GM21723 (cell line): ENCODE results near the gene SPEF2.

Experiments used
- ATAC-seq: cut with Tn5 transposase; IDR thresholded peaks from one replicate; pipeline ENCODE4 v1.9.1; 2021; ENCODE audit warnings: mild to moderate bottlenecking, moderate library complexity; ENCODE audit not compliant: unreplicated experiment

Gene SPEF2, protein sequence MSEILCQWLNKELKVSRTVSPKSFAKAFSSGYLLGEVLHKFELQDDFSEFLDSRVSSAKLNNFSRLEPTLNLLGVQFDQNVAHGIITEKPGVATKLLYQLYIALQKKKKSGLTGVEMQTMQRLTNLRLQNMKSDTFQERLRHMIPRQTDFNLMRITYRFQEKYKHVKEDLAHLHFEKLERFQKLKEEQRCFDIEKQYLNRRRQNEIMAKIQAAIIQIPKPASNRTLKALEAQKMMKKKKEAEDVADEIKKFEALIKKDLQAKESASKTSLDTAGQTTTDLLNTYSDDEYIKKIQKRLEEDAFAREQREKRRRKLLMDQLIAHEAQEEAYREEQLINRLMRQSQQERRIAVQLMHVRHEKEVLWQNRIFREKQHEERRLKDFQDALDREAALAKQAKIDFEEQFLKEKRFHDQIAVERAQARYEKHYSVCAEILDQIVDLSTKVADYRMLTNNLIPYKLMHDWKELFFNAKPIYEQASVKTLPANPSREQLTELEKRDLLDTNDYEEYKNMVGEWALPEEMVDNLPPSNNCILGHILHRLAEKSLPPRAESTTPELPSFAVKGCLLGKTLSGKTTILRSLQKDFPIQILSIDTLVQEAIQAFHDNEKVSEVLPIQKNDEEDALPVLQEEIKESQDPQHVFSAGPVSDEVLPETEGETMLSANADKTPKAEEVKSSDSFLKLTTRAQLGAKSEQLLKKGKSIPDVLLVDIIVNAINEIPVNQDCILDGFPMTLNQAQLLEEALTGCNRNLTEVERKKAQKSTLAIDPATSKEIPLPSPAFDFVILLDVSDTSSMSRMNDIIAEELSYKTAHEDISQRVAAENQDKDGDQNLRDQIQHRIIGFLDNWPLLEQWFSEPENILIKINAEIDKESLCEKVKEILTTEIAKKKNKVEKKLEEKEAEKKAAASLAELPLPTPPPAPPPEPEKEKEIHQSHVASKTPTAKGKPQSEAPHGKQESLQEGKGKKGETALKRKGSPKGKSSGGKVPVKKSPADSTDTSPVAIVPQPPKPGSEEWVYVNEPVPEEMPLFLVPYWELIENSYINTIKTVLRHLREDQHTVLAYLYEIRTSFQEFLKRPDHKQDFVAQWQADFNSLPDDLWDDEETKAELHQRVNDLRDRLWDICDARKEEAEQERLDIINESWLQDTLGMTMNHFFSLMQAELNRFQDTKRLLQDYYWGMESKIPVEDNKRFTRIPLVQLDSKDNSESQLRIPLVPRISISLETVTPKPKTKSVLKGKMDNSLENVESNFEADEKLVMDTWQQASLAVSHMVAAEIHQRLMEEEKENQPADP (N-terminal part only)

DNA sequence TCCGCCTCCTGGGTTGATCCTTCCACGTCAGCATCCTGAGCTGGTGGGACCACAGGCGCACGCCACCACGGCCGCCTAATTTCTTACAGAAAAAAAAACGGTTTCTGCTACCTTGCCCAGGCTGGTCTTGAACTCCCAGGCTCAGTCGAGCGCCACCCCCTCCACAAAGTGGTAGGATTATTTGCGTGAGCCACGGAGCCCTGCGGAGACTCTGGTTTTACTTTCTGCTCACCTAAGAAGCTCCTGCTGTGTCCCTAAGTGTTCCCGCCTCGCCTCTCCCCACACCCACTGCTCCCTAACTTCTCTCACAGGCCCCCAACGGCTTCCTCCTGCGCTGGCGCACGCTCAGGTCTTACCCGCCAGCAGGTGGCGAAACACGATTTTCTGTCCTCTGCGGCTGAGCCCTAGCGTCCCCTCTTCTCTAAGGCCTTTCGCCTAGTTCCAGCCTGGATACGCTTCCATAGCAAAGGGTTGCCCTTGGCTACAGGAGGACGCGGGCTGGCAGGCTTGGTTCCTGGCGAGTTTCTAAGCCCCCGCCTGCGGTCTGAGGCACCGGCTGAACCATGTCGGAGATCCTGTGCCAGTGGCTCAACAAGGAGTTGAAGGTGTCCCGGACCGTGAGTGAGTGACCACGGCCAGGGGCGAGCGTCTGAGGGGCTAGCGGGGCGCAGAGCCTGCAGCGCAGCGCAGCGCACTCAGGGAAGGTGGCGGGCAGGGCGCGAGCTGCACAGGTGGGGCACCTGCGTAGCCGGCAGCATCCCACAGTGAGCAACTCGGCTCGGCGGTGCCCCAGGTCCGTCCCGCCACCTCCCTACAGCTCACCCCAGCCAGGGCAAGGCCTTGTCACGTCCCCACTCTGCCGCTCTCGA lies at the start of gene SPEF2:
SPEF2 (plus strand) TSS at position 429 of the 869 bp plus-strand sequence; CDS start at position 564, 135 bp downstream.
- peak; percentile 95 for ATAC-seq

DNA sequence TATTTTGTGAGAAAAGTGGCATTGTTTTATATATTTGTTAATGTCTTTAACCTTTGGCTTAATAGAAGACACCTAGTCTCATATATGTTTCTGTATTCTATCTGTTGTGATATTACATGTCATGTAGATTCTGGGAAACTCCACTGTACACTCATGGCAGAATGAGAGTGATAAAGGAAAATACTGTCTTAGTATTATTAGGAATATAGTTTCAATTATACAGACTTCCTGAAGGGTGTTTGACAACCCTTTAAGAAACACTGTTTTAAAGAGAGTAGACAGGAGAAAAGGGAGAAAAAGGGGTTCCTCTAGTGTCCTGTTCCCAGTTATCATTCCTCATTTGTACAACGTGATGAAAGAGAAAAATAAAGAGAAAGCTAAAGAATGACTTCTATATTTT lies 42.1 kb upstream of the SPEF2 start:
- no peak for ATAC-seq

DNA sequence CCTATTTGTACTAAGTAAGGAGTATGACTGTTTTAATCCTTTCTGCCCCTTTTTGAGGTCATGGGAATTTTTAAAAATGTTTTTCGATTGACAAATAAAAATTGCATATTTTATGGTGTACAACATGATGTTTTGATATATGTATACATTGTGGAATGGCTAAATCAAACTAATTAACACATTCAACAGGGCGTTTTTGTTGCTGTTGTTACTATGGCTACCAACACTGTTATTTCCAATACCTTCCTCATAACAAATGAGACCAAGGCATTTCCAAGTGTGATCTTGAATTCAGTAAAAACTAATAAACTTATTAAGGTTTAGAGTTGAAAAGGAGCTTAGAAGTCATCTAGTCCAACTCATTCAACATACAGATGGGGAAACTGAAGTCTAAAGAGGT lies 30.2 kb upstream of the SPEF2 start:
- ATAC-seq: no peak

DNA sequence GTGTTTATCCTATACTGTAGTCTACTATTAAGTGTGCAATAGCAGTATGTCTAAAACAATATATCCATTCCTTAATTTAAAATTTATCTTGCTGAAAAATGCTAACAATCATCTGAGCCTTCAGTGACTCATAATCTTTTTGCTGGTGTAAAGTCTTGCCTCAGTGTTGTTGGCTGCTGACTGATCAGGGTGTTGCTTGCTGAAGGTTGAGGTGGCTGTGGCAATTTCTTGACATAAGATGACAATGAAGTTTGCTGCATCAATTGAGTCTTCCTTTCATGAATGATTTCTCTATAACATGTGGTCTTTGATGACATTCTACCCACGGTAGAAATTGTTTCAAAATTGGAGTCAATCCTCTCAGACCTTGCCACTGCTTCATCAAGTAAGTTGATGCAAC lies 24.3 kb upstream of the SPEF2 start:
- ATAC-seq: no peak

DNA sequence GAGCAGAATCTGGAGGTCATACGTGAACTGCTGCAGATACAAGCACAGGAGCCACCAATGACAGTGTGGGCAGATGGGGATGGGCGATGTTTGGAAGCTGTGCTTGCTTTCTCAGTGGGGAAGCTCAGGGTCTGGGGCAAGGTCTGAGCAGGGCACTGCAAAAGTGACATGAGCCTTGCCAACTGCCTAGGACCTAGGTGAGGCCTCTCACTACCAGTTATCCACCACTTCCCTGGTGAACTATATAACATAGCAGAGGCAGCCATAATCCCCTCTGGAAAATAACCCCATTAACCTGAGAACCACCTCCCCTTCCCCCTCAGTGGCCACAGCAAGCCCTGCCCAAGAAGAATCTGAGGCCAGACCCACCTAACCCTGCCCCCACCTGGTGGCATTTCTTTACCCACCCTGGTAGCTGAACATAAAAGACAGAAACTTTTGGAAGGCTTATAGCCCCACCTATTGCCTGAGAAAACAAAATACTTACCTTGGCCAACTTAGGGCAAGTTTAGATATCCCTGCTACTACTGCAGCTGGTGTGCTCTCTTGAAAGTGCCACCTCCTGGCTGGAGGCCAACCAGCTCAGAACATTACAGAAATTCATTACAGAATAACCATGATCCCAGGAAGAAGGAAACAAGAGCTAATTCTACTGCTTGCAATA lies 18.8 kb upstream of the SPEF2 start:
- ATAC-seq: no peak

DNA sequence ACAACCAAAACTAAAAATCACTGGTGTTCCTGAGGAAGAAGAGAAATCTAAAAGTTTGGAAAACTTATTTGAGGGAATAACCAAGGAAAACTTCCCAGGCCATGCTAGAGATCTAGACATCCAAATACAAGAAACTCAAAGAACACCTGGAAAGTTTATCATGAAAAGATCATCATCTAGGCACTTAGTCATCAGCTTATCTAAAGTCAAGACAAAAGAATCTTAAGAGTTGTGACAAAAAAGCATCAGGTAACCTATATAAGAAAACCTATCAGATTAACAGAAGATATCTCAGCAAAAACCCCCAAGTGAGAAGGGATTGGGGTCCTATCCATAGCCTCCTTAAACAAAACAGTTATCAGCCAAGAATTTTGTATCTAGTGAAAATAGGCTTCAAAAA lies 17.1 kb upstream of the SPEF2 start:
- no peak for ATAC-seq

DNA sequence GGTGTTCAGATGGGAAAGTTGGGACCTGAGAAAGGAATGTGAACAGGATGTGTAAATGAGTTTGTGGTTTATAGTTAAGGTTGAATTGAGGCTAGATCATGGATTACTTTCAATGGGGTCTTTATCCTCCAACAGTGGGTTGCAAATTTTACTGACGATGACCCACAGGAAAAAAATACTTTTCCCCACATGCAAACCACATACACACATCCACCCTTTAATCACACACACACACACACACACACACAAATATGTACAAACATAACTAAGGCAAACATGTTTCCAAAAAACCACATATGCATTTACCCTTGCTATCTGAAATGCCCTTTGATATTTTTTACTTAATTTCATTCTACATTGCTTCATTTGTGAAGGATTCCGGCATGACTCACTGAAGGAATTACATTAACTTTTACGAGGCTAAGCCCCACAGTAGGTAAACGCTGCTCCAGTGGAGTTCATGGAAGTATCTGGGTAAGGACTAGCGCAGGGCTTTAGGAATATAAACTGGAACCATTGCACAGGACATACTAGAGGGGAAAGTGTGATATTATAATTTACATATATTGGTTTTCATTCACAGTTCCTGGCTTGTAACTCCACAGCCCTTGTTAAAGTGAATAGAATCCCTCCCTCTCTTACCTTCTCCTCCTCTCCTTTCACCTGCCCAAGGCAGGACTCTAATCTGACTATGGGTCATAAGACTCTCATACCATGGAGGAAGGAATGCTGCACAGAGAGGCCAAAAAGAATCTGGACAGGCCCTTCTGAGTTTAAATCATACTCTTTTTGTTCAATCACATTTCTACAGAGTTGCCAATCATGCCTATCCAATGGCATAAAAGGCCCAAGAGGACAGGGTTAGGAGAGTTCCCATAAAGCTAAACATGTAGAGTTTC lies 8.5 kb upstream of the SPEF2 start:
- no peak for ATAC-seq

DNA sequence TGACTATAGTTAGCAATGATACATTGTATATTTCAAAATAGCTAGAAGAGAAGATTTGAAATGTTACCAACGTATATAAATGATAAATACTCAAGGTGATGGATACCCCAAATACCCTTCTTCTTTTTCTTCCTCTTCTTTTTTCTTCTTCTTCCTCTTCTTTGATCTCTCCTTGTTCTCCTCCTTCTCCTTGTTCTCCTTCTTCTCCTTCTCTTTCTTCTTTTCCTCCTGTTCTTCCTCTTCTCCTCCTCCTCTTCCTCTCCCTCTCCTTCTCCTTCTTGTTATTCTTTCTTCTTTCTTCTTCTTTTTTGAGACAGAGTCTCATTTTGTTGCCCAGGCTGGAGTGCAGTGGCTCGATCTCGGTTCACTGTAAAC lies 616 bp upstream of the SPEF2 start:
- ATAC-seq: no peak

DNA sequence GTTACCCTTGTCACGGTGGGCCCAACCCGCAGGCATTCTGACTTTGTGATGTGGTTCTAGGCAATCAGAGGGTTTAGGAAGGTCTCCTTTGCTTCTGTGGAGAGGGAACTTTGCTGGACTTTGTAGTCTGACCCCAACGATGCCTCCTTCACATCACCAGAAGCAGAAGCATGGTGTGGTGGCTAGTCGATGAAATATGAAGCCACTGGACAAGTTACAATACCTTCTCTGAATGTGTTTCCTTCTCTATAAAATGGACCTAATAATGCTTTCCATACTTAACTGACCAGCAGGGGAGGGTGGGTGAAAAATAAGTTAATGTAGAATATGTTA lies 607 bp downstream of the SPEF2 start:
- no peak for ATAC-seq

DNA sequence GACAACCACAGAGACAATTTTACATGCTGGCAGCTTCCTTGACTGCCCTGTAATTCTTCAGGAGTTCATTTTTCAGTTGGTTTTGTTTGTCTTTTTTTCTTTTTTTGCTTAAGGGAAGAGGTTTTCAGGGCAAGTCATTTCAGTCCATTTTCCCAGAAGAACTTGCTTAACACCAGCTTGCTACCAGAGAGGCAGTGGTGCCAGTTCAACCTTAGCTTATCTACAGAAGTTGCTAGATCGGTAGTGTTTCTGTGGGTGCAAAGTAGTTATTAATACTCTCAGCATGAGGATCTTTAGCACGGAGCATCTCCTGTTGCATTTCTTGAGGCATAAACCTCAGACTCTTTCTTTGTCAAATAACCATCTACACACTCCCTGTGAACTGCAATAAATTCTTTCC lies 1.1 kb downstream of the SPEF2 start:
- ATAC-seq: no peak

DNA sequence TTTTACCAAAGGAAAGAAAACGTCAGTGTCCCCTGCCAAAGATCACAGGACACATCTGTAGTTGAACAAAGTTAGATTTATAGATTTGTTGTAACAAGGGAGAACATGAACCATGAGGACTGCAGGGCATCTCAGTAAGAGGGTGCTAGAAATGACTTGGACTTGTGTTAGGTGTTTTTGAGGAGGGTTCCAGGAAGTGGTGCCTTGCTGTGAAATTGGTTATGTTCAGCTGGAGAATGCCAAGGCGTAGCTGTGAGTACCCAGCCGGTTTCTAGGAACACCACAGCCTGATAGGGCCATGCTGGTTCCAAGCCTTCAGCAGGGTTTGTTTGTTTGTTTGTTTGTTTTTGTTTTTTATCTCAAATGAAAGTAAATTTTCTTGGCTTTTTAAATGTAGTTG lies 5.3 kb downstream of the SPEF2 start:
- ATAC-seq: no peak

DNA sequence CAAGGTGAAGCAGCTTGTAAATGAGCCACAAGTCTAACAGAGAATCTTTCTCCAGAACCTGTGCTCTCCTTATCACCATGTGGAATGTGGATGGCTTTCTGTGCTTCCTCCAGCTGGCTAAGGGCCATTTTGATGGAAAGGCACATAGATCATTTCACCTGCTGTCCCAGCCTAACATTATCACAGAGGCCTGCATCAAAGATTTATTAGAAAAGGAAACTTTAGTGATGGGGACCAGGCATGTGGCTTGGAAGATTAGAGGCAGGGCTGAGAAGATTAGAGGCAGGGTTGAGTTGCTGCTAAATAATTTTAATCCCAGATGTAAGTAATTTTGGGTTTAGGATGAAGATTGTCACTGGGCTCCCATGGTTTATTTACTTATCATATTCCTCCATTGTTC lies 6.3 kb downstream of the SPEF2 start:
- ATAC-seq: no peak

DNA sequence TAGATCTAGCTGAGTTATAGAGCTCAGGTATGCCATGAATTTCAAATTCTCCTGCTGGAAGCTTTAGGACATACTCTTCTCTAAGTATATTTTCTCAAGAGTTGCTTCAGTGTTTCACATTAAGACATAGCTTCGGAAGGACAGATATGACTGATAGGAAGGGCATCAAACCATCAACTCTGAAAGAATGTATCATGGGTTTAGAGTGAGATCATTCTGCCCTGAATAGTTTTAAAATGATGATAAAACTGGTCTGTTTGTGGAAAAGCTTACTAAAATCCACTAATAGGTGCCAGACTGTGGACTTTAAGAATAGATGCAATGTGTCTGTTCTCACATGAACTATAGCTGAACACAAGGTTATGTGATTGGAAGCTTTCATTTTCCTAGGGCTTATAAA lies 8.4 kb downstream of the SPEF2 start:
- ATAC-seq: no peak

DNA sequence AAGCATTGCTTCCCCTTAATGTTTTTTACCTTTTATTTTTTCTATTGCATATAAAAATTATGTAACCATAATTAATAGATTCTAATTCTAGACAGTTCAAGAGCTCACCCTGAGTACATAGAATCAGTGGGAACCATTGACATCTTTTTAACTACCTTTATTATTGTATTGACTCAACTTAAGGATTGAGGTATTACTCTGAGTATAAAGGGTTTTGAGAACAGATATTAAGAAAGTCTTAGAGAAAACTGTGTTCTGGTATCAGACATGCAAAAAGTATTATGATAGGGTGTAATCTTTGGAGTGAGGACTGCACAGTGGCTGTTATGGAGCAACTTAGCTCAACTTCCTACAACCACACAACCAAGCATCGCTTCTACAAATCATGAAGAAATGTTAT lies 8.9 kb downstream of the SPEF2 start:
- ATAC-seq: no peak

DNA sequence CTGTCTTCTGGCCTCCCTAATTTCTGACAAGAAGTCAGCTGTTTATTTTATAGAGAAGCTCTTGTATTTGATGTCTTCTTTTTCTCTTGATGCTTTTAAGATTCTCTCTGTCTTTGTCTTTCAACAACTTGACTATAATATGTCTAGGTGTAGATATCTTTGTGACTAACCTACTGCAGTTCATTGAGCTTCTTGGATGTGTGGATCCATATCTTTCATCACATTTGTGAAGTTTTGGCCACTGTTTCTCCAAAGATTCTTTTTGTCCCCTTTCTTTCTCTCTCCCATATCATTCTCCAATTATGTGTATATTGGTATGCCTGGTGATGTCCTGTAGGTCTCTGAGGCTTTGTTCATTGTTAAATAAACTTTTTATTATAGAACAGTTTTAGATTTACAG lies 16.7 kb downstream of the SPEF2 start:
- no peak for ATAC-seq

DNA sequence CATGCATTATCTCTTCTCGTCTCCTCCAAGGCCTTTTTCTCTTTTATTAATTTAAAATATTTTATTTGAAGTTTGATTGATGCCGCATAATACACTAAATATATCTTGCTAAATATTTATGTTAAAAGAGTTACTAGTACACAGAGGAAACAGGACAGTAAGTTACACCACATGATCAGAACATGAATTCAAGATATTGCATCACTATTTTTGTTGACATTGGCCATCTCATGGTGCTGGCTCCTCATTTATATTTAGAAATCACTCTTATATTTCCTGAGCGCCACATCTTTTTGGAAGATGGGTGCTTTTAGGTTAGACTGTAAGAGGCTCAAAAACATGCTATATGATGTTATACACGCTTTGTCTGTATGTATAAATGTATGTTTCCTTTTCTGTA lies 23.0 kb downstream of the SPEF2 start:
- ATAC-seq: no peak

DNA sequence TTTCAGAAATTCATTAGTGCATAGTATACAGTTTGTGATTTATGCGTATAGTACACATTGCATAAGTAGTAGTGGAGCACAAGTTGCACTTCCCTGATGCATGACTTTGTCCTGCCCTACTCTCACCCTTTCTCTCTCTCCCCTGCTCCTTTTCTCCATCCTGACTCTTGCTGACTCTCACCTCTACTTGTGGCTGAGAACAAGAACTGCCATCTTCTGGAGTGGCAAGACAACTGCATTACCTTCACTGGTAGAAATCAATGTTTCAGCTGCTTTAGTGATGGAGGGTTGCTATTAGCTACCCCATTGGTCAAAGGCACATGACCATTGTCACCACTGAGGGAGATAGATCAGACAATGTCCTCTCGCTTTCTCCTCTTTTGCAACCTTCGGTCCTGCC lies 26.9 kb downstream of the SPEF2 start:
- ATAC-seq: no peak

DNA sequence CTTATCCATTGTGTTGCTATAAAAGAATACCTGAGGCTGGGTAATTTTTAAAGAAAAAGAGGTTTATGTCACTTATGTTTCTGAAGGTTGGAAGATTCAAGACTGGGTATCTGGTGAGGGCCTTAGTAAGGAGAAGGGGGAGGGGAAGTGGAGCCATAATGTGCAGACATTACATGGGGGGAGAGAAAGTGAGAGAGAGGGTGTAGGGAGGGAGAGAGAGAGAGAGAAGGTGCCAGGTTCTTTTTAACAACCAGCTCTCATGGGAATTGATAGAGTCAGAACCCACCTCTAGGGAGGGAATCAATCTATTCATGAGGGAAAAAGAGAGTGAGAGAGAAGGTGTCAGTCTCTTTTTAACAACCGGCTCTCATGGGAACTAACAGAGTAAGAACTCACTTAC lies 29.5 kb downstream of the SPEF2 start:
- ATAC-seq: no peak

DNA sequence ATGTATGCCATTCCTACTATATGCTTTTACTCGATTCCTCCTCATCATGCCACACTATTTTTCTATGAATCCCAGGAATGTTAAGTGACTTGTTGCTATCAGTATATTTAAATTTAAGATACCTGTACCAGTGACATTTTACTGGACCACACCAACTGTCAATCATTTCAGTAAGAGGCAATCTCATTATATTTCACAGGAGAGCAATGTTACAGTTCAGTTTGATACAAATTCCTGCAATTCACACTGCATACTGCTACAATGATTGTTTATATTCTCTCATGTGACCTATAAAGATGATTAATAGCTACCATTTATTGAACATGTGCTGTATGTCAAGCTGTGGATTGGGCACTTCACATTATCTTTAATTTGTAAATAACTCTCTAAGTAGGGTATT lies 30.0 kb downstream of the SPEF2 start:
- ATAC-seq: no peak
